ENCODE results near the gene MRPL39.

DNA sequence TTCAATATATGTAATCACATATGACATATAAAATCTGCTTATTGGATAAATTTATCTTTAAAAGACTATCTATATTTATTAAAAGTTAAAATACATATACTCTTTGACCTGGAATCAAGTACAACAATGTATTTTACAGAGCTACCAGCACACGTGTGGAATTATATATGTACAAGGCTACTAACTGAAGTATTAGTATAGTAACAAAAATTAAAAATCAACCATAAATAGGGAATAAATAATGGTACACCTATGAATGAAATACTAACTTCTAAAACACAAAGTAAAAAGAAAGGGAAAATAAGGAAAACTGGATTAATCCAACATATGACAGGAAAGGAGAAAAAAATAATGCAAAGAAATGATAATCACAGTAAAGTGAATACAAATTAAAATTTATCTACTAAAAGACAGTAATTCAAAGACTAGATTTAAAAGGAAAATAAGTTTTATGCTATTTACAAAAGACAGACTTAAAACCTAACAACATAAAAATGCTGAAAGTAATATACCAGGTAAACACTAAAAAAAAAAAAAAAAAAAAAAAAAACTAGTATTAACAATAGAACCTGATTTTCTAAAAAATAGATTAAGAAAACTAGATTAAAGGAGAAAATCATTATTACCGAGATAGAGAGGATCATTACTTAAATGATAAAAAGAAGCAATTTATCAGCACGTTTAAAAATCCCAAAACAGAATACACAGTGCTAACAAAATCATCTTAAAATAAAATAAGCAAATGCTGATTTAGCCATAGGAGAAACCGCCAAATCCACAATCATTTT, 27.9 kb downstream of the MRPL39 start:
- TF ChIP-seq CTCF (conservative IDR thresholded peaks at IDR 0.05 in 1 of 2, IDR thresholded peaks at IDR 0.05 in 1 of 2; ENCODE audit: extremely low read depth in 1 of 2, insufficient read depth in 1 of 2, low read depth in 1 of 2, low read length in 2 of 2) (no peak), EZH2 (IDR thresholded peaks at IDR 0.05; ENCODE audit: borderline replicate concordance, low read length) (no peak)

Data from mammary epithelial cell (primary cell).